C4-2B (cell line): ENCODE results near the gene CDK14.

Source experiments
- ZFX ChIP-seq: fragments of 450-650 bp; IDR thresholded peaks from 2 replicates; pipeline ENCODE4 v1.6.1; 2017
- TF ChIP-seq, protein P1 (sequence below): fragments of 450-650 bp; conservative IDR thresholded peaks from 2 replicates; pipeline ENCODE4 v1.5.1; 2017; ENCODE audit warnings: mild to moderate bottlenecking

GRCh38 chr7:91020636-91021385 is 424.7 kb downstream of the CDK14 start:
- TF ChIP-seq, protein P1, sequence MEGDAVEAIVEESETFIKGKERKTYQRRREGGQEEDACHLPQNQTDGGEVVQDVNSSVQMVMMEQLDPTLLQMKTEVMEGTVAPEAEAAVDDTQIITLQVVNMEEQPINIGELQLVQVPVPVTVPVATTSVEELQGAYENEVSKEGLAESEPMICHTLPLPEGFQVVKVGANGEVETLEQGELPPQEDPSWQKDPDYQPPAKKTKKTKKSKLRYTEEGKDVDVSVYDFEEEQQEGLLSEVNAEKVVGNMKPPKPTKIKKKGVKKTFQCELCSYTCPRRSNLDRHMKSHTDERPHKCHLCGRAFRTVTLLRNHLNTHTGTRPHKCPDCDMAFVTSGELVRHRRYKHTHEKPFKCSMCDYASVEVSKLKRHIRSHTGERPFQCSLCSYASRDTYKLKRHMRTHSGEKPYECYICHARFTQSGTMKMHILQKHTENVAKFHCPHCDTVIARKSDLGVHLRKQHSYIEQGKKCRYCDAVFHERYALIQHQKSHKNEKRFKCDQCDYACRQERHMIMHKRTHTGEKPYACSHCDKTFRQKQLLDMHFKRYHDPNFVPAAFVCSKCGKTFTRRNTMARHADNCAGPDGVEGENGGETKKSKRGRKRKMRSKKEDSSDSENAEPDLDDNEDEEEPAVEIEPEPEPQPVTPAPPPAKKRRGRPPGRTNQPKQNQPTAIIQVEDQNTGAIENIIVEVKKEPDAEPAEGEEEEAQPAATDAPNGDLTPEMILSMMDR: no peak
- TF ChIP-seq ZFX: no peak
